Measurements from ENCODE around the gene ZNF512. TPM values are rescaled to one million over a fixed set of nuclear protein-coding genes. Genes with fewer than 3 reads are reported as not detected.

The ZNF512 gene
- total RNA-seq, 1 experiment from 2014 or later, result not detected

DNA sequence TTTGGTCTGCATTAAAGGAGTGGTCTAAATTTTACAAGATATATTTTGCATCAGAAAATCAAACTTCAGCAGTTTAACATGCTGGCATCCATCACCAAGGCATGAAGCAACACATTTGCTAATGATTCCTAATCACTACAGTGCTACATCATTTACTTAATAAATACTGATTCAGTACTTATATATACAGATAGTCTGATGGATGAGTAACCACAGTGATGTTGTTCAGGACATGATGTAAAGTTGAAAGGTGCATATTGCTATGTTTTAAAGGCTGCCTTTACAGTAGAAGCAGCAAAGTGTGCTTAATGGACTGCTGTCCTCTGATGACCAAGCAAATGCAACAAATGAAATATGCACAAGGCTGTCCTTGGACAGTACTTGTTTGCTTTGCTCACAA, 69.5 kb downstream of the ZNF512 start:
- Histone ChIP-seq H3K9me2 (replicated peaks; ENCODE audit: low read length) (no peaks in the 10 kb centered on the region), H3K27me3 (ENCODE audit: low read length) (no peaks in the 10 kb centered on the region), H3K9me3 (ENCODE audit: low read length) (no peaks in the 10 kb centered on the region), H3K4me3 (ENCODE audit: low read length) (no peak overlapping the region), H3K9ac (ENCODE audit: low read length) (no peak overlapping the region), H3K4me2 (ENCODE audit: low read length) (peak overlapping the region; percentile 36), H3K79me2 (ENCODE audit: low read length) (no peaks in the 10 kb centered on the region), H3K27ac (ENCODE audit: low read length) (peak overlapping the region; percentile 55), H3F3A (ENCODE audit: low read length, unreplicated experiment) (no peaks in the 10 kb centered on the region), H3K36me3 (ENCODE audit: low read depth, low read length) (peaks cover 58% of the 10 kb centered on the region; the same call in 1 of the 2 replicates), H4K20me1 (ENCODE audit: low read length) (no peaks in the 10 kb centered on the region), H2AFZ (ENCODE audit: low read length) (no peak overlapping the region), H3K4me1 (ENCODE audit: insufficient read depth, low read length) (peaks cover 38% of the 10 kb centered on the region)
- TF ChIP-seq EZH2phosphoT487 (IDR thresholded peaks at IDR 0.05; ENCODE audit: borderline replicate concordance, low read length), result no peak
- no peak for TF ChIP-seq EZH2 (IDR thresholded peaks at IDR 0.05; ENCODE audit: low read length, unreplicated experiment)
- no peak for TF ChIP-seq CTCF (conservative IDR thresholded peaks at IDR 0.05; ENCODE audit: low read depth, low read length)
- no peak for DNase-seq
- peak; percentile 6 for ATAC-seq
- intact Hi-C loops (cut with micrococcal nuclease), result loop anchor here (10.0 kb wide), 1 partner anchor 248 kb away; the partner anchor contains the start of gene PPM1G
- CTCF ChIA-PET, result interaction anchor here (0.6 to 0.7 kb wide), 2 partner anchors 24 to 219 kb away, joined by 3 read pairs; no protein-coding TSS in a partner anchor
- BruUV-seq (replicated peaks), result no TSS peak
- POLR2A ChIA-PET (ENCODE audit: unreplicated experiment), result no interaction called here

- Histone ChIP-seq H3K36me3 (ENCODE audit: low read depth, low read length) (peaks cover 54% of the 10 kb centered on the region; the same call in 1 of the 2 replicates), H3K9ac (ENCODE audit: low read length) (no peak overlapping the region), H3K79me2 (ENCODE audit: low read length) (no peaks in the 10 kb centered on the region), H3K9me3 (ENCODE audit: low read length) (no peaks in the 10 kb centered on the region), H4K20me1 (ENCODE audit: low read length) (no peaks in the 10 kb centered on the region), H3K4me2 (ENCODE audit: low read length) (peak overlapping the region; percentile 36), H3K4me3 (ENCODE audit: low read length) (no peak overlapping the region), H3K9me2 (replicated peaks; ENCODE audit: low read length) (no peaks in the 10 kb centered on the region), H3K27ac (ENCODE audit: low read length) (peak overlapping the region; percentile 75), H3K4me1 (ENCODE audit: insufficient read depth, low read length) (peaks cover 38% of the 10 kb centered on the region), H3F3A (ENCODE audit: low read length, unreplicated experiment) (no peaks in the 10 kb centered on the region), H3K27me3 (ENCODE audit: low read length) (no peaks in the 10 kb centered on the region), H2AFZ (ENCODE audit: low read length) (no peak overlapping the region)
- ATAC-seq (peak; percentile 70), DNase-seq (peak; percentile 66)
- TF ChIP-seq EZH2 (IDR thresholded peaks at IDR 0.05; ENCODE audit: low read length, unreplicated experiment) (no peak), EZH2phosphoT487 (IDR thresholded peaks at IDR 0.05; ENCODE audit: borderline replicate concordance, low read length) (no peak), CTCF (conservative IDR thresholded peaks at IDR 0.05; ENCODE audit: low read depth, low read length) (no peak)
- ChIA-PET CTCF (interaction anchor here (0.6 to 0.7 kb wide), 2 partner anchors 25 to 219 kb away, joined by 3 read pairs; no protein-coding TSS in a partner anchor), POLR2A (ENCODE audit: unreplicated experiment) (interaction anchor here (0.6 kb wide), 1 partner anchor 737 kb away, joined by 4 read pairs; no protein-coding TSS in a partner anchor)
- intact Hi-C loops (cut with micrococcal nuclease), result loop anchor here (10.0 kb wide), 1 partner anchor 248 kb away; the partner anchor contains the start of gene PPM1G
- BruUV-seq (replicated peaks), result no TSS peak
Measured at GRCh38 chr2:27652790-27653189, 69.9 kb downstream of the ZNF512 start.

- Histone ChIP-seq H3K79me2 (ENCODE audit: low read length) (peaks cover 1% of the 10 kb centered on the region; the same call in 1 of the 2 replicates), H3K9ac (ENCODE audit: low read length) (no peak overlapping the region), H3K4me3 (ENCODE audit: low read length) (no peak overlapping the region), H3K27me3 (ENCODE audit: low read length) (no peaks in the 10 kb centered on the region), H3K4me2 (ENCODE audit: low read length) (peak overlapping the region; percentile 36), H3K27ac (ENCODE audit: low read length) (peak overlapping the region; percentile 75), H4K20me1 (ENCODE audit: low read length) (no peaks in the 10 kb centered on the region), H2AFZ (ENCODE audit: low read length) (no peak overlapping the region), H3K9me2 (replicated peaks; ENCODE audit: low read length) (no peaks in the 10 kb centered on the region), H3K4me1 (ENCODE audit: insufficient read depth, low read length) (peaks cover 38% of the 10 kb centered on the region), H3K36me3 (ENCODE audit: low read depth, low read length) (peaks cover 49% of the 10 kb centered on the region; the same call in 1 of the 2 replicates), H3K9me3 (ENCODE audit: low read length) (no peaks in the 10 kb centered on the region), H3F3A (ENCODE audit: low read length, unreplicated experiment) (no peaks in the 10 kb centered on the region)
- DNase-seq, result peak; percentile 18
- TF ChIP-seq EZH2phosphoT487 (IDR thresholded peaks at IDR 0.05; ENCODE audit: borderline replicate concordance, low read length) (no peak), EZH2 (IDR thresholded peaks at IDR 0.05; ENCODE audit: low read length, unreplicated experiment) (no peak), CTCF (conservative IDR thresholded peaks at IDR 0.05; ENCODE audit: low read depth, low read length) (no peak)
- BruUV-seq (replicated peaks), result TSS peak; percentile 14
- ATAC-seq, result peak; percentile 21
- intact Hi-C loops (cut with micrococcal nuclease), result loop anchor here (10.0 kb wide), 1 partner anchor 249 kb away; the partner anchor contains the start of gene PPM1G
- ChIA-PET CTCF (no interaction called here), POLR2A (ENCODE audit: unreplicated experiment) (interaction anchor here (0.6 kb wide), 1 partner anchor 737 kb away, joined by 4 read pairs; no protein-coding TSS in a partner anchor)
Measured at GRCh38 chr2:27653397-27653796, 70.6 kb downstream of the ZNF512 start.
